ENCODE results near the gene CHCHD6.

DNA sequence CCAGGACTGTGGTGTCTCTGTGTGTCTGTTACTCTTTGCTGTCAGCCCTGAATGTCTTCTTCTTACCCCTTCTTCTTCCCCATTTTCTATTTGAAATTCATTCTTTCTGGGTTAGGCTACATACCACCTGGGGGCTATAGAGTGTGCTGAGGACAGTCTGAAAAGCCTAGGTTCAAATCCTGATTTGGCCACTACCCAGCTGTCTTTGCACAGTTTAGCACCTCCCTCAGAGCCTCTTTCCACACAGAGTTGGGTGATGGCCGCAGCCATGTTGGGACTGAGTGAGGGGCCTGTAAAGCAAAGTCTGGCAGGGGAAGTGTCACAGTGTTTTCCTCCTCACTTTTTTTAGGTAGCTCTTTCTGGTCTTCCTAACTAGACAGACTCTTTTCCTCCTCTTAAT lies 113.7 kb downstream of the CHCHD6 start:
- TF ChIP-seq, protein P1, sequence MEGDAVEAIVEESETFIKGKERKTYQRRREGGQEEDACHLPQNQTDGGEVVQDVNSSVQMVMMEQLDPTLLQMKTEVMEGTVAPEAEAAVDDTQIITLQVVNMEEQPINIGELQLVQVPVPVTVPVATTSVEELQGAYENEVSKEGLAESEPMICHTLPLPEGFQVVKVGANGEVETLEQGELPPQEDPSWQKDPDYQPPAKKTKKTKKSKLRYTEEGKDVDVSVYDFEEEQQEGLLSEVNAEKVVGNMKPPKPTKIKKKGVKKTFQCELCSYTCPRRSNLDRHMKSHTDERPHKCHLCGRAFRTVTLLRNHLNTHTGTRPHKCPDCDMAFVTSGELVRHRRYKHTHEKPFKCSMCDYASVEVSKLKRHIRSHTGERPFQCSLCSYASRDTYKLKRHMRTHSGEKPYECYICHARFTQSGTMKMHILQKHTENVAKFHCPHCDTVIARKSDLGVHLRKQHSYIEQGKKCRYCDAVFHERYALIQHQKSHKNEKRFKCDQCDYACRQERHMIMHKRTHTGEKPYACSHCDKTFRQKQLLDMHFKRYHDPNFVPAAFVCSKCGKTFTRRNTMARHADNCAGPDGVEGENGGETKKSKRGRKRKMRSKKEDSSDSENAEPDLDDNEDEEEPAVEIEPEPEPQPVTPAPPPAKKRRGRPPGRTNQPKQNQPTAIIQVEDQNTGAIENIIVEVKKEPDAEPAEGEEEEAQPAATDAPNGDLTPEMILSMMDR (IDR thresholded peaks at IDR 0.05): no peak
- TF ChIP-seq POLR2A (IDR thresholded peaks at IDR 0.05): no peak
